ENCODE results near the gene CDK17.

- TF ChIP-seq CTCF (IDR thresholded peaks at IDR 0.05) (no peak), POLR2AphosphoS5 (IDR thresholded peaks at IDR 0.05; ENCODE audit: insufficient read depth in 1 of 2, low read depth in 1 of 2) (no peak), POLR2A (IDR thresholded peaks at IDR 0.05) (no peak)
Observed at GRCh38 chr12:96261557-96261956, 138.7 kb downstream of the CDK17 start.
